SK-N-SH (cell line): ENCODE results near the gene TENT4A. TPM values are rescaled to one million over a fixed set of nuclear protein-coding genes. Genes with fewer than 3 reads are reported as not detected.

ENCODE experiments used
- CTCF ChIA-PET: fragments of 300-600, 350-600 bp; formaldehyde crosslinking; extraction: SDS; loops from one replicate; lab custom pipeline; 2021; lab: Yijun Ruan, JAX
- POLR2A ChIA-PET: fragments of 350-600 bp; sonication (Branson Sonifier 250); formaldehyde crosslinking; extraction: SDS; loops from one replicate; lab custom pipeline; 2020; ENCODE audit warnings: antibody characterized with exemption, inconsistent platforms; lab: Yijun Ruan, JAX
- DNase-seq: peaks from one replicate; pipeline ENCODE4 v3.0.0; 2012
- H2AFZ ChIP-seq: fragments of 200-600 bp; sonication (generic); 2 replicates; pipeline ENCODE4 v1.8.1; 2016; ENCODE audit warnings: antibody characterized with exemption, mild to moderate bottlenecking, low read depth
- H3F3A ChIP-seq: fragments of 200-600 bp; sonication (generic); replicated peaks from 2 replicates; pipeline ENCODE3; 2016; ENCODE audit warnings: antibody characterized with exemption, mild to moderate bottlenecking; ENCODE audit not compliant: insufficient read depth
- H3K27ac ChIP-seq, 2 experiments: fragments of 200-500 bp in 1 of 2; fragments of 200-600 bp in 1 of 2; sonication (Bioruptor generic) in 1 of 2; sonication (generic), shearing (Covaris generic) in 1 of 2; 2 replicates each; pipeline versions ENCODE4 v1.5.1 to v1.6.1; 2014 to 2016; ENCODE audit warnings: low read depth in 2 of 2, inconsistent platforms in 1 of 2, low read length in 1 of 2, mild to moderate bottlenecking in 1 of 2, mixed read lengths in 1 of 2
- H3K27me3 ChIP-seq: fragments of 200-600 bp; sonication (generic), shearing (Covaris generic); 2 replicates; pipeline ENCODE4 v1.6.1; 2016; ENCODE audit warnings: mixed run types; ENCODE audit not compliant: insufficient read depth
- H3K36me3 ChIP-seq, 2 experiments: fragments of 200-500 bp in 1 of 2; fragments of 200-600 bp in 1 of 2; sonication (Bioruptor generic) in 1 of 2; sonication (generic) in 1 of 2; replicated peaks in 1 of 2; 2 replicates each; pipeline versions ENCODE3 to v1.5.1; 2014 to 2016; ENCODE audit warnings: low read length in 1 of 2, mild to moderate bottlenecking in 1 of 2; ENCODE audit not compliant: insufficient read depth in 2 of 2, control insufficient read depth in 1 of 2
- H3K4me1 ChIP-seq, 2 experiments: fragments of 200-500 bp in 1 of 2; fragments of 200-600 bp in 1 of 2; sonication (Bioruptor generic) in 1 of 2; sonication (generic), shearing (Covaris generic) in 1 of 2; 2 replicates each; pipeline versions ENCODE4 v1.5.1 to v1.6.1; 2014 to 2016; ENCODE audit warnings: low read depth in 1 of 2, low read length in 1 of 2, mixed run types in 1 of 2; ENCODE audit not compliant: insufficient read depth in 2 of 2, control insufficient read depth in 1 of 2
- H3K4me2 ChIP-seq: fragments of 200-600 bp; sonication (generic), shearing (Covaris generic); 2 replicates; pipeline ENCODE4 v1.6.1; 2017; ENCODE audit warnings: mixed run types
- H3K4me3 ChIP-seq, 2 experiments: fragments of 200-500 bp in 1 of 2; fragments of 200-600 bp in 1 of 2; sonication (Bioruptor generic) in 1 of 2; sonication (generic), shearing (Covaris generic) in 1 of 2; 2 replicates each; pipeline versions ENCODE4 v1.5.1 to v1.8.1; 2014 to 2016; ENCODE audit warnings: low read depth in 2 of 2, inconsistent platforms in 1 of 2, low read length in 1 of 2, mild to moderate bottlenecking in 1 of 2, mixed read lengths in 1 of 2, moderate library complexity in 1 of 2
- H3K79me2 ChIP-seq: fragments of 200-600 bp; sonication (generic); 2 replicates; pipeline ENCODE4 v1.8.1; 2017; ENCODE audit warnings: mild to moderate bottlenecking; ENCODE audit not compliant: insufficient read depth
- H3K9ac ChIP-seq: fragments of 200-600 bp; sonication (generic); 2 replicates; pipeline ENCODE4 v1.6.1; 2017; ENCODE audit warnings: mixed run types
- H3K9me2 ChIP-seq: fragments of 200-600 bp; sonication (generic); 2 replicates; pipeline ENCODE4 v1.6.1; 2017; ENCODE audit warnings: mixed run types
- H3K9me3 ChIP-seq: fragments of 200-600 bp; sonication (generic); 2 replicates; pipeline ENCODE4 v1.6.1; 2017; ENCODE audit warnings: mixed run types, mild to moderate bottlenecking, moderate library complexity
- H4K20me1 ChIP-seq: fragments of 200-600 bp; sonication (generic); 2 replicates; pipeline ENCODE4 v1.6.1; 2017; ENCODE audit warnings: mild to moderate bottlenecking, mixed run types; ENCODE audit not compliant: insufficient read depth
- CHD2 ChIP-seq: fragments of 150-350 bp; IDR thresholded peaks from 2 replicates; pipeline ENCODE4 v1.6.1; 2018; ENCODE audit warnings: low read length; ENCODE audit not compliant: partially characterized antibody
- ELF1 ChIP-seq: IDR thresholded peaks from 2 replicates; pipeline ENCODE4 v1.4.0; 2012
- EZH2phosphoT487 ChIP-seq: fragments of 200-600 bp; sonication (generic); IDR thresholded peaks from 2 replicates; pipeline ENCODE4 v1.6.1; 2017; ENCODE audit warnings: low read depth, mixed run types, mild to moderate bottlenecking, antibody characterized with exemption, moderate library complexity, borderline replicate concordance
- FOSL2 ChIP-seq: IDR thresholded peaks from 2 replicates; pipeline ENCODE4 v1.4.0; 2012; ENCODE audit warnings: low read depth, mild to moderate bottlenecking, moderate library complexity, borderline replicate concordance
- GABPA ChIP-seq: IDR thresholded peaks from 2 replicates; pipeline ENCODE4 v1.4.0; 2012; ENCODE audit warnings: low read depth, mild to moderate bottlenecking
- GATA2 ChIP-seq: sonication (generic); formaldehyde crosslinking; IDR thresholded peaks from 2 replicates; pipeline ENCODE4 v1.5.0; 2020; ENCODE audit warnings: mild to moderate bottlenecking, missing genetic modification reagents
- JUND ChIP-seq: IDR thresholded peaks from 2 replicates; pipeline ENCODE4 v1.4.0; 2012
- MEF2A ChIP-seq: IDR thresholded peaks from 2 replicates; pipeline ENCODE4 v1.4.0; 2012; ENCODE audit warnings: low read depth, borderline replicate concordance
- NFIC ChIP-seq: IDR thresholded peaks from 2 replicates; pipeline ENCODE4 v1.4.0; 2012; ENCODE audit warnings: borderline replicate concordance
- RCOR1 ChIP-seq: fragments of 150-350 bp; IDR thresholded peaks from 2 replicates; pipeline ENCODE4 v1.6.1; 2017; ENCODE audit warnings: antibody characterized with exemption, low read length
- SIN3A ChIP-seq: IDR thresholded peaks from 2 replicates; pipeline ENCODE4 v1.6.1; 2012; ENCODE audit warnings: low read depth, mild to moderate bottlenecking, low read length, moderate library complexity, borderline replicate concordance
- SMC3 ChIP-seq: IDR thresholded peaks from 2 replicates; pipeline ENCODE4 v1.6.1; 2012; ENCODE audit warnings: low read depth, low read length, improper control_type of control experiment
- TAF1 ChIP-seq: IDR thresholded peaks from 2 replicates; pipeline ENCODE4 v1.6.1; 2012; ENCODE audit warnings: low read depth, mild to moderate bottlenecking, low read length, moderate library complexity, borderline replicate concordance
- WGBS: methylation state at CpG from one replicate; pipeline ENCODE4 v1.1.6; 2017; ENCODE audit warnings: low lambda C conversion rate; 5-methylcytosine and 5-hydroxymethylcytosine counted together
- polyA plus RNA-seq, 3 experiments: library from polyadenylated mRNA; depleted of rRNA; stranded (reverse); fragments of >200 nt; gene quantifications; 2 replicates each; pipeline ENCODE4 v1.2.3, GENCODE V29; 2012
- TF ChIP-seq, protein P1 (sequence below): IDR thresholded peaks from 2 replicates; pipeline ENCODE4 v1.4.0; 2012; ENCODE audit warnings: low read depth
- TF ChIP-seq, protein P2 (sequence below): fragments of 200-600 bp; sonication (generic); IDR thresholded peaks from 2 replicates; pipeline ENCODE4 v1.6.1; 2017; ENCODE audit warnings: antibody characterized with exemption, mild to moderate bottlenecking, moderate library complexity
- TF ChIP-seq, protein P3 (sequence below): IDR thresholded peaks from 2 replicates; pipeline ENCODE4; 2012
- TF ChIP-seq, protein P4 (sequence below): fragments of 150-350 bp; IDR thresholded peaks from 2 replicates; pipeline ENCODE4 v1.6.1; 2017; ENCODE audit warnings: antibody characterized with exemption, low read length, low read depth, borderline replicate concordance
- TF ChIP-seq, protein P5 (sequence below): IDR thresholded peaks from 2 replicates; pipeline ENCODE4 v1.6.1; 2012; ENCODE audit warnings: mild to moderate bottlenecking, low read depth, low read length, moderate library complexity
- TF ChIP-seq, protein P6 (sequence below): IDR thresholded peaks from 2 replicates; pipeline ENCODE4 v1.4.0; 2012; ENCODE audit warnings: low read depth, borderline replicate concordance

The TENT4A gene
- polyA plus RNA-seq, 1 of the 3 experiments (the other 2 are of a cell fraction): 6.0 TPM

DNA sequence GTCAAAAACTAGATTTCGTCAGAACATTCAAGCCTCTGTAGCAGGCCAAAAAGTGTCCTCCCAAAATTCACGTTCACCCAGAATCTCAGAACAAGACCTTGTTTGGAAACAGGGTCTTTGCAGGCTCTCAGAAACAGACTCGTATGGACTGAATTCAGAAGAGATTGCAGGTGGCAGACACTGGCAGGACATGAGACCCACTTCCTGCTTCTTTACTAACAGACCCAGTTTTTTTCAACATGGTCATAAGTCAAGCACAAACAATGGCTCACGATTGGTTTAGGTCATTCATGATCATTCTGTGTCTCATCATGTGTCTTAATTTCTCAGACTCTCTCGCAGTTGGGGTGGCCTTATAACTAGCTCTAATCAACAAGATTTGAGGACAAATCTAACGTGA, 5.4 kb upstream of the TENT4A start:
- Histone ChIP-seq H3F3A (peaks cover 20% of the 10 kb centered on the region), H3K27ac (no peak overlapping the region), H4K20me1 (no peaks in the 10 kb centered on the region), H3K27me3 (no peaks in the 10 kb centered on the region), H3K9me3 (no peaks in the 10 kb centered on the region), H3K9ac (no peak overlapping the region), H3K4me2 (no peak overlapping the region), H3K9me2 (no peaks in the 10 kb centered on the region), H3K79me2 (no peaks in the 10 kb centered on the region; the same call in 1 of the 2 replicates), H3K4me3 (no peak overlapping the region), H3K36me3 (no peaks in the 10 kb centered on the region), H2AFZ (no peak overlapping the region), H3K4me1 (peaks cover 9 to 27% of the 10 kb centered on the region in 2 experiments; a peak in 3 of 4 replicates)
- ChIA-PET POLR2A (no interaction called here), CTCF (no interaction called here)
- DNase-seq: no peak
- 80% methylated on average over 6 of the region's 6 CpGs for WGBS
- TF ChIP-seq ELF1 (no peak), MEF2A (no peak), SIN3A (no peak), JUND (no peak), CHD2 (no peak), NFIC (no peak), GATA2 (no peak), RCOR1 (no peak), FOSL2 (no peak), SMC3 (no peak), EZH2phosphoT487 (no peak), TAF1 (no peak)
- TF ChIP-seq, protein P1, sequence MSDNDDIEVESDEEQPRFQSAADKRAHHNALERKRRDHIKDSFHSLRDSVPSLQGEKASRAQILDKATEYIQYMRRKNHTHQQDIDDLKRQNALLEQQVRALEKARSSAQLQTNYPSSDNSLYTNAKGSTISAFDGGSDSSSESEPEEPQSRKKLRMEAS: no peak
- TF ChIP-seq, protein P2, sequence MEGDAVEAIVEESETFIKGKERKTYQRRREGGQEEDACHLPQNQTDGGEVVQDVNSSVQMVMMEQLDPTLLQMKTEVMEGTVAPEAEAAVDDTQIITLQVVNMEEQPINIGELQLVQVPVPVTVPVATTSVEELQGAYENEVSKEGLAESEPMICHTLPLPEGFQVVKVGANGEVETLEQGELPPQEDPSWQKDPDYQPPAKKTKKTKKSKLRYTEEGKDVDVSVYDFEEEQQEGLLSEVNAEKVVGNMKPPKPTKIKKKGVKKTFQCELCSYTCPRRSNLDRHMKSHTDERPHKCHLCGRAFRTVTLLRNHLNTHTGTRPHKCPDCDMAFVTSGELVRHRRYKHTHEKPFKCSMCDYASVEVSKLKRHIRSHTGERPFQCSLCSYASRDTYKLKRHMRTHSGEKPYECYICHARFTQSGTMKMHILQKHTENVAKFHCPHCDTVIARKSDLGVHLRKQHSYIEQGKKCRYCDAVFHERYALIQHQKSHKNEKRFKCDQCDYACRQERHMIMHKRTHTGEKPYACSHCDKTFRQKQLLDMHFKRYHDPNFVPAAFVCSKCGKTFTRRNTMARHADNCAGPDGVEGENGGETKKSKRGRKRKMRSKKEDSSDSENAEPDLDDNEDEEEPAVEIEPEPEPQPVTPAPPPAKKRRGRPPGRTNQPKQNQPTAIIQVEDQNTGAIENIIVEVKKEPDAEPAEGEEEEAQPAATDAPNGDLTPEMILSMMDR: no peak
- TF ChIP-seq, protein P3, sequence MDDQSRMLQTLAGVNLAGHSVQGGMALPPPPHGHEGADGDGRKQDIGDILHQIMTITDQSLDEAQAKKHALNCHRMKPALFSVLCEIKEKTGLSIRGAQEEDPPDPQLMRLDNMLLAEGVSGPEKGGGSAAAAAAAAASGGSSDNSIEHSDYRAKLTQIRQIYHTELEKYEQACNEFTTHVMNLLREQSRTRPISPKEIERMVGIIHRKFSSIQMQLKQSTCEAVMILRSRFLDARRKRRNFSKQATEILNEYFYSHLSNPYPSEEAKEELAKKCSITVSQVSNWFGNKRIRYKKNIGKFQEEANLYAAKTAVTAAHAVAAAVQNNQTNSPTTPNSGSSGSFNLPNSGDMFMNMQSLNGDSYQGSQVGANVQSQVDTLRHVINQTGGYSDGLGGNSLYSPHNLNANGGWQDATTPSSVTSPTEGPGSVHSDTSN: no peak

DNA sequence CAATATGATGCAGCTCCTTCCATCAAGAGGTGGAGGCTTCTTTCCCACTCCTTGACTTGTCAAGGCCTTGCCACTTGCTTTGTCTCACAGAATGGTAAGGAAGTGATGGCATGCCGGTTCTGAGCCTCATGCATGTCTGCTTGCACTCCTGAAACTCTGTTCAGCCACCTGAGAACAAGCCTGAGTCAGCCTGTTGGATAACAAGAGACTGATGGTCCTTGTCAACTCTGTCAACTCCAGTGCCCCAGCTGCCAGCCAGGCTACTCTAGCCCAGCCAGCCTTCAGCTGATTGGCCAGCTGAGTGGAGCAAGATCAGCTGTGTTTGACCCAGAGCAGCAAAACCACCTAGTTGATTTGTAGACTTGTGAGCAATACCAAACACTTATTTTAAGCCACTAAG, 4.4 kb upstream of the TENT4A start:
- H2AFZ ChIP-seq: no peak overlapping the region
- no peak overlapping the region for H3K4me3 ChIP-seq
- peaks cover 4 to 27% of the 10 kb centered on the region in 2 experiments; a peak in 3 of 4 replicates for H3K4me1 ChIP-seq
- no peak overlapping the region for H3K9ac ChIP-seq
- 91% methylated on average over 1 of the region's 1 CpG for WGBS
- no peaks in the 10 kb centered on the region for H3K36me3 ChIP-seq
- H3K4me2 ChIP-seq: no peak overlapping the region
- H3K79me2 ChIP-seq: no peaks in the 10 kb centered on the region; the same call in 1 of the 2 replicates
- ChIA-PET CTCF (no interaction called here), POLR2A (no interaction called here)
- H3F3A ChIP-seq: peaks cover 20% of the 10 kb centered on the region
- H3K9me2 ChIP-seq: no peaks in the 10 kb centered on the region
- H4K20me1 ChIP-seq: no peaks in the 10 kb centered on the region
- no peak for DNase-seq
- H3K27me3 ChIP-seq: no peaks in the 10 kb centered on the region
- H3K9me3 ChIP-seq: no peaks in the 10 kb centered on the region
- no peak overlapping the region for H3K27ac ChIP-seq
- TF ChIP-seq, protein P4, sequence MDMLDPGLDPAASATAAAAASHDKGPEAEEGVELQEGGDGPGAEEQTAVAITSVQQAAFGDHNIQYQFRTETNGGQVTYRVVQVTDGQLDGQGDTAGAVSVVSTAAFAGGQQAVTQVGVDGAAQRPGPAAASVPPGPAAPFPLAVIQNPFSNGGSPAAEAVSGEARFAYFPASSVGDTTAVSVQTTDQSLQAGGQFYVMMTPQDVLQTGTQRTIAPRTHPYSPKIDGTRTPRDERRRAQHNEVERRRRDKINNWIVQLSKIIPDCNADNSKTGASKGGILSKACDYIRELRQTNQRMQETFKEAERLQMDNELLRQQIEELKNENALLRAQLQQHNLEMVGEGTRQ: no peak
- TF ChIP-seq GABPA (no peak), JUND (no peak), MEF2A (no peak), EZH2phosphoT487 (no peak), FOSL2 (no peak)
- TF ChIP-seq, protein P5, sequence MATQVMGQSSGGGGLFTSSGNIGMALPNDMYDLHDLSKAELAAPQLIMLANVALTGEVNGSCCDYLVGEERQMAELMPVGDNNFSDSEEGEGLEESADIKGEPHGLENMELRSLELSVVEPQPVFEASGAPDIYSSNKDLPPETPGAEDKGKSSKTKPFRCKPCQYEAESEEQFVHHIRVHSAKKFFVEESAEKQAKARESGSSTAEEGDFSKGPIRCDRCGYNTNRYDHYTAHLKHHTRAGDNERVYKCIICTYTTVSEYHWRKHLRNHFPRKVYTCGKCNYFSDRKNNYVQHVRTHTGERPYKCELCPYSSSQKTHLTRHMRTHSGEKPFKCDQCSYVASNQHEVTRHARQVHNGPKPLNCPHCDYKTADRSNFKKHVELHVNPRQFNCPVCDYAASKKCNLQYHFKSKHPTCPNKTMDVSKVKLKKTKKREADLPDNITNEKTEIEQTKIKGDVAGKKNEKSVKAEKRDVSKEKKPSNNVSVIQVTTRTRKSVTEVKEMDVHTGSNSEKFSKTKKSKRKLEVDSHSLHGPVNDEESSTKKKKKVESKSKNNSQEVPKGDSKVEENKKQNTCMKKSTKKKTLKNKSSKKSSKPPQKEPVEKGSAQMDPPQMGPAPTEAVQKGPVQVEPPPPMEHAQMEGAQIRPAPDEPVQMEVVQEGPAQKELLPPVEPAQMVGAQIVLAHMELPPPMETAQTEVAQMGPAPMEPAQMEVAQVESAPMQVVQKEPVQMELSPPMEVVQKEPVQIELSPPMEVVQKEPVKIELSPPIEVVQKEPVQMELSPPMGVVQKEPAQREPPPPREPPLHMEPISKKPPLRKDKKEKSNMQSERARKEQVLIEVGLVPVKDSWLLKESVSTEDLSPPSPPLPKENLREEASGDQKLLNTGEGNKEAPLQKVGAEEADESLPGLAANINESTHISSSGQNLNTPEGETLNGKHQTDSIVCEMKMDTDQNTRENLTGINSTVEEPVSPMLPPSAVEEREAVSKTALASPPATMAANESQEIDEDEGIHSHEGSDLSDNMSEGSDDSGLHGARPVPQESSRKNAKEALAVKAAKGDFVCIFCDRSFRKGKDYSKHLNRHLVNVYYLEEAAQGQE: no peak
- TF ChIP-seq, protein P6, sequence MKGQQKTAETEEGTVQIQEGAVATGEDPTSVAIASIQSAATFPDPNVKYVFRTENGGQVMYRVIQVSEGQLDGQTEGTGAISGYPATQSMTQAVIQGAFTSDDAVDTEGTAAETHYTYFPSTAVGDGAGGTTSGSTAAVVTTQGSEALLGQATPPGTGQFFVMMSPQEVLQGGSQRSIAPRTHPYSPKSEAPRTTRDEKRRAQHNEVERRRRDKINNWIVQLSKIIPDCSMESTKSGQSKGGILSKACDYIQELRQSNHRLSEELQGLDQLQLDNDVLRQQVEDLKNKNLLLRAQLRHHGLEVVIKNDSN: no peak
